Esophagus squamous epithelium (tissue), 4 donors: ENCODE data around the gene EWSR1.

Source experiments
- POLR2A ChIP-seq, 4 donors: fragments of 450-650 bp; IDR thresholded peaks; one replicate each; pipeline ENCODE4 v1.6.1; 2017; ENCODE audit warnings: antibody characterized with exemption in 4 of 4, mild to moderate bottlenecking in 4 of 4, moderate library complexity in 3 of 4
- TF ChIP-seq, protein P1 (sequence below), 6 experiments: fragments of 450-650 bp in 4 of 6; fragments of 200-600 bp in 2 of 6; sonication (generic) in 2 of 6; IDR thresholded peaks; one replicate each; pipeline ENCODE4 v1.5.1; 2016 to 2019; ENCODE audit warnings: antibody characterized with exemption in 6 of 6, mild to moderate bottlenecking in 4 of 6, moderate library complexity in 4 of 6

DNA sequence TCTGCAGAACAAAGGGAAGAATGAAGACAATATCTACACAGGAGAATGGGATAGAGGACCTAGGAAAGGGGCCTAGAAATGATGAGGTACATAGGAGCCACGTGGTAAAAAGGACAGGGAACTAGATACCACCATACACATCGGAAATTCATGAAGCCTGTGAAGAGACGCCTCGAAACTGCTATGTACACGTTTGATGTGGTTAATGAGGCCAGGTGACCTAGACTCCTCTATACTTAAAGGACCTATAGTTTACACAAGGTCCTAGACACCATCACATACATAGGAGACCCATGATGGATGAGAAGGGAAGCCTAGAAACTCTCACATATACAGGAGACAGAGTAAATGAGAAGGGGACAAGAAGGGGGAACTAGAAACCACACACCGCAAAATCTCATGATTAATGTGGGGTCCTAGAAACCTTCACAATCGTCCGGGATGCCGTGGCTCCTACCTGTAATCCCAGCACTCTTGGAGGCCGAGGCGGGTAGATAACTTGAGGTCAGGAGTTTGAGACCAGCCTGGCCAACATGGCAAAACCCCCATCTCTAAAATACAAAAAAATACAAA, 24.1 kb upstream of the EWSR1 start:
- TF ChIP-seq, protein P1, sequence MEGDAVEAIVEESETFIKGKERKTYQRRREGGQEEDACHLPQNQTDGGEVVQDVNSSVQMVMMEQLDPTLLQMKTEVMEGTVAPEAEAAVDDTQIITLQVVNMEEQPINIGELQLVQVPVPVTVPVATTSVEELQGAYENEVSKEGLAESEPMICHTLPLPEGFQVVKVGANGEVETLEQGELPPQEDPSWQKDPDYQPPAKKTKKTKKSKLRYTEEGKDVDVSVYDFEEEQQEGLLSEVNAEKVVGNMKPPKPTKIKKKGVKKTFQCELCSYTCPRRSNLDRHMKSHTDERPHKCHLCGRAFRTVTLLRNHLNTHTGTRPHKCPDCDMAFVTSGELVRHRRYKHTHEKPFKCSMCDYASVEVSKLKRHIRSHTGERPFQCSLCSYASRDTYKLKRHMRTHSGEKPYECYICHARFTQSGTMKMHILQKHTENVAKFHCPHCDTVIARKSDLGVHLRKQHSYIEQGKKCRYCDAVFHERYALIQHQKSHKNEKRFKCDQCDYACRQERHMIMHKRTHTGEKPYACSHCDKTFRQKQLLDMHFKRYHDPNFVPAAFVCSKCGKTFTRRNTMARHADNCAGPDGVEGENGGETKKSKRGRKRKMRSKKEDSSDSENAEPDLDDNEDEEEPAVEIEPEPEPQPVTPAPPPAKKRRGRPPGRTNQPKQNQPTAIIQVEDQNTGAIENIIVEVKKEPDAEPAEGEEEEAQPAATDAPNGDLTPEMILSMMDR (IDR thresholded peaks at IDR 0.05): no peak
- TF ChIP-seq POLR2A (IDR thresholded peaks at IDR 0.05): no peak
